ENCODE results near the gene OTOF.

DNA sequence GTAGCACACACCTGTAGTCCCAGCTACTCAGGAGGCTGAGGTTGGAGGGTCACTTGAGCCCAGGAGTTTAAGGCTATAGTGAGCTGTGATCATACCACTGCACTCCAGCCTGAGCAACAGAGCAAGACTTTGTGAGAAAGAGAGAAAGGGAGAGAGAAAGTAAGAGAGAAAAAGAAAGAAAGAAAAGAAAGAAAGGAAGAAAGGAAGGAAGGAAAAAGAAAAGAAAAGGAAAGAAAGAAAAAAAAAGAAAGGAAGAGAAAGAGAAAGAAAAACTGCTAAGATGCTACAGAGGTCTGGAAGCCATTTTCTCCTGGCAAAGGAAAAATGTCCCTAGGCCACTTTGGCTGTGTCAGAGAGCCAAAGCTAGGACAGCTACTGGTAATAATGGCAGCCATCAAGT, 45.6 kb downstream of the OTOF start:
- no peak for TF ChIP-seq EZH2 (IDR thresholded peaks at IDR 0.05; ENCODE audit: insufficient read depth, poor library complexity, severe bottlenecking)
- no peak for TF ChIP-seq EZH2phosphoT487 (IDR thresholded peaks at IDR 0.05; ENCODE audit: insufficient read depth, low read depth)
